Lower leg skin (tissue), 4 donors: Measurements from ENCODE around the gene PTPN4. TPM values are rescaled to one million over a fixed set of nuclear protein-coding genes. Genes with fewer than 3 reads are reported as not detected.

ENCODE experiments used
- DNase-seq, 2 donors: peaks; one replicate each; pipeline ENCODE4 v3.0.0-alpha.2; 2019; ENCODE audit warnings: low spot score in 2 of 2
- H3K4me3 ChIP-seq: fragments of 200-600 bp; sonication (generic); 2 replicates; pipeline ENCODE4 v1.5.1; 2017; ENCODE audit warnings: mild to moderate bottlenecking, low read depth; ENCODE audit not compliant: poor library complexity, severe bottlenecking
- CTCF ChIP-seq, 3 donors: fragments of 450-650 bp; IDR thresholded peaks; one replicate each; pipeline ENCODE4 v1.5.1; 2016; ENCODE audit warnings: antibody characterized with exemption in 3 of 3, mild to moderate bottlenecking in 3 of 3, moderate library complexity in 2 of 3
- POLR2A ChIP-seq, 2 donors: fragments of 450-650 bp; IDR thresholded peaks; one replicate each; pipeline ENCODE4 v1.6.1; 2016 to 2017; ENCODE audit warnings: antibody characterized with exemption in 2 of 2, mild to moderate bottlenecking in 1 of 2, moderate library complexity in 1 of 2
- WGBS, 2 donors: methylation state at CpG; one replicate each; pipeline ENCODE4 v1.1.5; 2018; 5-methylcytosine and 5-hydroxymethylcytosine counted together
- intact Hi-C: fragments of 100-400 bp; cut with DNase I; formaldehyde crosslinking; loops from one replicate; pipeline ENCODE4 v1.15.0; 2023; ENCODE audit warnings: low total_unique reads
- total RNA-seq, 4 donors: library from RNA; depleted of rRNA; stranded (reverse); fragments of >200 nt; gene quantifications; one replicate each; pipeline ENCODE4 v1.1.0, GENCODE V29; 2016

The PTPN4 gene
- total RNA-seq, 4 donors from 2014 or later = 13.0 to 49.5 (median 20.4) TPM

GRCh38 chr2:119901013-119901412, 141.3 kb downstream of the PTPN4 start:
- intact Hi-C loops = no loop called here
- 87 to 91% methylated on average over 2 of the region's 2 CpGs for WGBS, 2 donors
- DNase-seq = no peak
- H3K4me3 ChIP-seq = no peak overlapping the region
- no peak for TF ChIP-seq POLR2A (IDR thresholded peaks at IDR 0.05)
- no peak for TF ChIP-seq CTCF (IDR thresholded peaks at IDR 0.05)

- intact Hi-C loops = no loop called here
- WGBS, 2 donors = 85 to 86% methylated on average over 2 of the region's 2 CpGs
Measured at GRCh38 chr2:119910566-119910965, 150.8 kb downstream of the PTPN4 start.

GRCh38 chr2:119914266-119914665, 154.5 kb downstream of the PTPN4 start:
- WGBS, 2 donors = 74 to 76% methylated on average over 1 of the region's 1 CpG

More at GRCh38 chr2:119910566-119910965, 150.8 kb downstream of the PTPN4 start:
- no peak overlapping the region for H3K4me3 ChIP-seq
- TF ChIP-seq CTCF (IDR thresholded peaks at IDR 0.05) (no peak), POLR2A (IDR thresholded peaks at IDR 0.05) (no peak)
- no peak for DNase-seq

DNA sequence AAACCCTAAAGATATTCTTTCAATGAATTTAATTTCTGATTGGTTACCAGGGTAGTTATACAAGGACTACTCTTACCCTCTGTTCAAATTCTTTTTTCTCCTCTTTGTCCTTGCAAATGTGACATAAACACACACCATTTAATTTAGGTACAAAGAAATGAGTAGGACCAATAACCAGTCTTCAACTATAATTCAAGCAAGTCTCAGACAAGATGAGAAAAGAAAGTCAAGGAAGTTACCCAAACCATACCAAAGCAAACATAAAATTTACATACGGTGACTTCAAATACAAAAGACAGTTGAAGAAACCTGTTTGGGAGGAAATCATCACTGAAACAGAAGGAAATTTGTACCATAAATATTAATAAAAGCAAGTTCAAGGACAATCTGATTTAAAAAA, 162.1 kb downstream of the PTPN4 start:
- no peak for TF ChIP-seq CTCF (IDR thresholded peaks at IDR 0.05)
- TF ChIP-seq POLR2A (IDR thresholded peaks at IDR 0.05) = no peak
- no peak overlapping the region for H3K4me3 ChIP-seq
- WGBS, 2 donors = 97 to 100% methylated on average over 1 of the region's 1 CpG
- intact Hi-C loops = no loop called here
- DNase-seq = no peak

More at GRCh38 chr2:119914266-119914665, 154.5 kb downstream of the PTPN4 start:
- no peak for DNase-seq
- intact Hi-C loops = no loop called here
- no peak overlapping the region for H3K4me3 ChIP-seq
- TF ChIP-seq POLR2A (IDR thresholded peaks at IDR 0.05) = no peak
- no peak for TF ChIP-seq CTCF (IDR thresholded peaks at IDR 0.05)

GRCh38 chr2:119922699-119923098, 163.0 kb downstream of the PTPN4 start:
- no peak for TF ChIP-seq POLR2A (IDR thresholded peaks at IDR 0.05)
- TF ChIP-seq CTCF (IDR thresholded peaks at IDR 0.05) = no peak
- no peak for DNase-seq
- intact Hi-C loops = no loop called here
- H3K4me3 ChIP-seq = no peak overlapping the region

DNA sequence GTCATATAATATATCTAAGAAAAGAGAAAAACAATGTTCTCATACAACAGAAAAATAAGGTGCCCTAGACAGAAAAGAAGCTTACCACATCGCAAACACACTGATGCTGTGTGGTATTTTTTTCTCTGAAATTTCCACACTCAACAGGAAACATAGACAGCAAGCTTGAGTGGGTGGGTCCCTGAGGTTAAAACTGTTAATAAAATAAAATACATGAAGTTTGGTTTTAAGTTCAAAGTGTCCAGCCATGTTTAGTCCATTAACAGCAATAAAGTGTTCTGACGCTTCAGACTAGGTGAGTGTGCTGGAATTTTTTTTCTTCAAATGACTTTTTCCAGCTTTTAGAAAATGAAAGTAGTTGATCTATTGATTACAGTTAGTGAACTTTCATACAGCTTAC, 169.8 kb downstream of the PTPN4 start:
- 83 to 84% methylated on average over 2 of the region's 2 CpGs for WGBS, 2 donors
- H3K4me3 ChIP-seq = no peak overlapping the region
- DNase-seq = no peak
- intact Hi-C loops = no loop called here
- no peak for TF ChIP-seq POLR2A (IDR thresholded peaks at IDR 0.05)
- no peak for TF ChIP-seq CTCF (IDR thresholded peaks at IDR 0.05)
